ES-I3 (cell line): ENCODE data around the gene TNP1.

Source experiments
- H3K36me3 ChIP-seq: 2 replicates; pipeline ENCODE4 v1.6.1; 2013; ENCODE audit warnings: mild to moderate bottlenecking, low read length, control low read depth, moderate library complexity; ENCODE audit not compliant: insufficient read depth
- H3K4me1 ChIP-seq: 2 replicates; pipeline ENCODE4 v1.6.1; 2013; ENCODE audit warnings: mild to moderate bottlenecking, control low read depth, low read length; ENCODE audit not compliant: insufficient read depth
- H3K9ac ChIP-seq: 2 replicates; pipeline ENCODE4 v1.6.1; 2013; ENCODE audit warnings: low read depth, mild to moderate bottlenecking, low read length, moderate library complexity
- H3K9me3 ChIP-seq: 2 replicates; pipeline ENCODE4 v1.6.1; 2013; ENCODE audit warnings: mild to moderate bottlenecking, low read length, moderate library complexity; ENCODE audit not compliant: control insufficient read depth, insufficient read depth

Gene TNP1, protein sequence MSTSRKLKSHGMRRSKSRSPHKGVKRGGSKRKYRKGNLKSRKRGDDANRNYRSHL

DNA sequence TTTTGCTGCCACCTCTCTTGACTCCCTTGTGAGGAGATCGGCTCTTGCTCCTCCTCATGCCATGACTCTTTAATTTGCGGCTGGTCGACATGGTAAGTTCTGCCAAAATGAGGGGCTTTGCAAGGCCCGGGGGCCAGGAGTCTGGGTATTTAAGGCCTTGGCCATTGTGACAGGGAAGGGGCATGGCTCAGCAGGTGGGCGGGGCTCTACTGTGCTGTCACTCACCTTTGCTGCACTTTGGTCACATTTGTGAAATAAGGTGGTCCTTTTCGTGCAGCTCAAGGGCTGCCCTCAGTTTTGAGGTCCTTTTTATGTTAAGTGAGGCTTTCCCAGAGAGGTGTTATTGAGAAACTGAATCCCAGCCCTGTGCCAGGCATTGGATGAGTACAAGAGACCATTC is at the start of gene TNP1:
TSS of gene TNP1 (minus strand) at position 121 of the 400 bp plus-strand sequence. CDS start at position 91, 30 bp downstream.
- H3K9me3 ChIP-seq, result no peaks in the 10 kb centered on the region
- H3K4me1 ChIP-seq, result no peaks in the 10 kb centered on the region
- no peaks in the 10 kb centered on the region for H3K36me3 ChIP-seq
- H3K9ac ChIP-seq, result no peak within 1 kb of the TSS

DNA sequence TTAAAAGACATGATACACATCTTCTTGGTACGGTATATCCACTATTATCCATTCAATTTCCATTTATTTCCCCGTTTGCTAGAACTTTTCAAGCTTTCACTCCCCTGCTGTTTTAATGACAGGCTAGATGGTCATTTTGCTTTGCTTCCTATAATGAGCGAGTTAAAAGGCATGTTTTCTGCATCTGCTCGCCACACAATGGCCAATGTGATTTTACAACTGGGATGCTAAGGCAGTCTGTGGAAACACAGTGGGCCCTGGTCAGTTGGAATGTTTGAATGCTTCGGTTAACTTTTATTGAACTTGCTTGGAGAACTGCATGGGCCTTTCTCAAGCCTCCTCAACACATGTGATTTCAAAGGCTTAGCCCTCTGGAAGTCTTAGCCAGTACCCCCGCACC is 48.4 kb upstream of the TNP1 start:
- H3K4me1 ChIP-seq, result no peaks in the 10 kb centered on the region
- peaks cover 4% of the 10 kb centered on the region for H3K9me3 ChIP-seq
- no peak overlapping the region for H3K9ac ChIP-seq
- H3K36me3 ChIP-seq, result no peaks in the 10 kb centered on the region

DNA sequence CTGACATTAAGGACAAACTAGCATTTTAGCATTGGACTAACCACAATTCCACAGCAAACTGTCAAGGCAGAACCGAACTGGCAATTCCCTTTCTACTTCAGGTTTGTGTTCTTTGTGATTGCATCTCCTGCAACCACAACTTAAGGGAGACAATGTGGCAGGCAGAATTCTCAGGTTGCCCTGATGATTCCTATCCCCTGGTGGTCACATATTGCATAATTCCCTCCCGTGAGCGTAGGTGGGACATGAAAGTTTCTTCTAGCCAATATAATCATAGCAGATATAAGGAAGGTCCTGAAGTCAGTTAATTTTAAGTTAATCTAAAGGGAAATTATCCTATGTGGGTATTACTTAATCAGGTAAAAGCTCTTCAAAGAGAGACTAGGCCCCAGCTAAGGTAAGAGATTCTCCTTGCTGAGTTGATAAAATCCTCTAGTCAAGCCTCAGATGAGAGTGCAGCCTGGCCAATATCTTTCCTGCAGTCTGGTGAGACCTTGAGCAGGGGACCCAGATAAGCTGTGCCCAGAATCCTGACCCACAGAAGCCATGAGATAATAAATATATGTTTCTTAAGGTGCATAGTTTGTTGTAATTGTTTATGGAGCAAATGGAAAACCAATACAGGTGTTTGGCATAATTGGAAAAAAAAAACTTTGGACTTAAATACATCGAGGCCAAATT is 45.9 kb upstream of the TNP1 start:
- Histone ChIP-seq H3K9me3 (peaks cover 11% of the 10 kb centered on the region), H3K9ac (no peak overlapping the region), H3K36me3 (no peaks in the 10 kb centered on the region), H3K4me1 (no peaks in the 10 kb centered on the region)

DNA sequence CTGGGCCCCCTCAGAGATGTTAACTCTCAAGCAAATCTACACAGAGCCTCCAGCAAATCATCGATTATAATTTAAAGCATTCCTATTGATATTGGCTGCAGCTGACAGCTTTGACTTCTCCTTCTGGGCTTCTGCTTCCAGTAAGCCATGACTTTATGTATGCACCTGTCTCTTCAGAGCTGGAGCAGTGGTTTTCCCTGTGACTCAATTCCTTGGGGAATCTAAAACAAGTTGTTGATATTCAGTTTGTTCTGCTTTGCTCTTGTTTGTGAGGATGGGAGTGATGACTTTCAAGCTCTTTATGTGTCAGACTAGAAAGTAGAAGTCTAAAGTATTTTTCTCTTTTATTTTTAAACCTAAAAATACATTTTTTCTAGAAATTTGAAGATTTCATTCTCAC is 45.1 kb upstream of the TNP1 start:
- H3K9me3 ChIP-seq, result peaks cover 11% of the 10 kb centered on the region
- H3K36me3 ChIP-seq, result no peaks in the 10 kb centered on the region
- H3K9ac ChIP-seq, result no peak overlapping the region
- no peaks in the 10 kb centered on the region for H3K4me1 ChIP-seq

DNA sequence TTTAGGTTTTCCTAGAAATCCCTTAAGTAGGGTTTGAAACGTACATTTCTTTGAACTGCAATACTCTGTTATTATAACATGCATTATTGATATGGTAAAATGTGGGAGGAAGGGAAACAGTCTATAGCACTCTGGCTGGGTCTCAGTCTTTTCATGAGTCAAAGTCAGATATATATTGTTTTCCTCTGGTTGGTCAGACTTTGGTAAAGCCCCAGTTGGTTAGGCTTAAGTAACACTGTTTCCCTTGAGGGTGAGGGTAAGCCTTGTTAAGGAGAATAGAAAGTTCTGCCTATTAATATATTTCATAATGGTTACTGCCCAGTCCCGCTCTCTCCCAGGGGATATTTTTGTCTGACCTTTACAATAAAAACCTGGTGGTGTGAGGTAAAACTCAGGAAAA is 44.7 kb upstream of the TNP1 start:
- Histone ChIP-seq H3K36me3 (no peaks in the 10 kb centered on the region), H3K9ac (no peak overlapping the region), H3K4me1 (no peaks in the 10 kb centered on the region), H3K9me3 (peaks cover 11% of the 10 kb centered on the region)

DNA sequence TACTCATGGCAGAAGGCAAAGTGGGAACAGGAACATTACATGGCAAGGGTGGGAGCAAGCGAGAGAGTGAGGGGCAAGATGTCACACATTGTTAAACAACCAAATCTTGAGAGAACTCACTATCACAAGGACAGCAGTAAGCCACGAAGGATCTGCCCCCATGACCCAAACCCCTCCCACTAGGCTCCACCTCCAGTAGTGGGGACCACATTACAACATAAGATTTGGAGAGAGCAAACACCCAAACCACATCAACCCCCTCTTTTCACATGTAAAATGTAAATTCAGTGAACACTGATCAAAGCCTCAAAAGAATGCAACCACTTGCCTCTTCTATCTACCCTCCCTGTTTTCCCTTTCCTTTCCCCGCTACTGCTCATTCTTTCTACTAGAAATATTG is 43.6 kb upstream of the TNP1 start:
- peaks cover 11% of the 10 kb centered on the region for H3K9me3 ChIP-seq
- H3K4me1 ChIP-seq, result no peaks in the 10 kb centered on the region
- H3K36me3 ChIP-seq, result no peaks in the 10 kb centered on the region
- H3K9ac ChIP-seq, result no peak overlapping the region

DNA sequence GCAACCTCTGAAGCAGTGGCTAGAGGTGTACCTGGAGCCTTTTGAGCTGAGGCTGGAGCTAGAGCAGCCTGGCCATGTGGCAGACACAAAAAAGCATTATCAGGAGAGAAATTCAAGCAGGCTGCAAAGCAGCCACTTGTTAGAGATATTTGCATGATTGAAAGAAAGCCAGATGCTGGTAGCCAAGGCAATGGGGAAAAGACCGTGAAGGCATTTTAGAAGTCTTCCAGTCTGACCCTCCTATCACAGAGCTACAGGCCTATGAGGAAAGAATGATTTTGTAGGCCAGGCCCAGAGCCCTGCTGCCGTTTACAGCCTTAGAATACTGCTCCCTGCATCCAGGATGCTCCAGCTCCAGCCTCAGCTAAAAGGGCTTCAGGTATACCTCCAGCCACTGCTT is 41.4 kb upstream of the TNP1 start:
- Histone ChIP-seq H3K36me3 (no peaks in the 10 kb centered on the region; the same call in 1 of the 2 replicates), H3K9me3 (peaks cover 11% of the 10 kb centered on the region), H3K9ac (no peak overlapping the region), H3K4me1 (no peaks in the 10 kb centered on the region)

DNA sequence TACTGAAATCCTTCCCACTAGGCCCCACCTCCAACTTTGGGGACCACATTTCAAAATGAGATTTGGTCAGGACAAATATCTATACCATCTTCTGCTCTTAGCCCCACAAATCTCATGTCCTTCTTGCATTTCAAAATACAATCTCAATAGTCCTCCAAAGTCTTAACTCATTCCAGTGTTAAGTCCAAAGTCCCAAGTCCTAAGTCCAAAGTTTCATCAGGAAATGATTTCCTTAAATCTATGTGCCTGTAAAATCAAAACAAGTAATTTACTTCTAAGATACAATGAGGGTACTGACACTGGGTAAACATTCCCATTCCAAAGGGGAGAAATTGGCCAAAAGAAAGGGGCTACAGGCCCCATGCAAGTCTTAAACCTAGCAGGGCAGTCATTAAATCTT is 40.5 kb upstream of the TNP1 start:
- Histone ChIP-seq H3K9me3 (peaks cover 11% of the 10 kb centered on the region), H3K36me3 (no peaks in the 10 kb centered on the region; the same call in 1 of the 2 replicates), H3K9ac (no peak overlapping the region), H3K4me1 (no peaks in the 10 kb centered on the region)

DNA sequence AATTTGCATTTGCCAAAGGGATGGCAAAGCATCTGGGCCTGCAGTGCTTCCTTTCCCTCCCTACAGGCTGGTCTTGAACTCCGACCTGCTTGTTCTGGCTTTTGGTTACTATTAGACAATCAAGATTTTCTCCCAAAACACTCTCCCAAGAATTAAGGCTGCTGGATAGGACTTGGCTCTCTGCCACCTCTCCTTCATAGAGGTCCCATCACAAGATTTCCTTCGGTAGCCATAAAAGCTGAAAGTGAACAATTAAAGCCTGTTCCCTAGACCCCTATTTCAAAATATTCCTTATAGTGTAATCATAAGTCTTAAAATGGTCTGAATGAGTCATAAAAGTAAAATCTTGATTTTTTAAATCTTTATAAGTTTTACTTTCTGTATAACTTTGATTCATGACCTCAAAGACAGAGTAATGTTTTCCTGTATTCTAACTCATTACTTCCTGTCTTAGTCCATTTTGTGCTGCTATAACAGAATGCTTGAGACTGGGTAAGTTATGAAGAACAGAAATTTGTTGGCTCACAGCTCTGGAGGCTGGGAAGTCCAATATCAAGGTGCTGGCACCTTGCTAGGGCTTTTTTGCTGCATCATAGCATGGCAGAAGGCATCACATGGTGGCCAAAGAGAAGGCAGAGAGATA is 37.8 kb upstream of the TNP1 start:
- H3K9ac ChIP-seq, result no peak overlapping the region
- no peaks in the 10 kb centered on the region; the same call in 1 of the 2 replicates for H3K36me3 ChIP-seq
- H3K9me3 ChIP-seq, result peaks cover 5% of the 10 kb centered on the region; the same call in 1 of the 2 replicates
- no peaks in the 10 kb centered on the region for H3K4me1 ChIP-seq

DNA sequence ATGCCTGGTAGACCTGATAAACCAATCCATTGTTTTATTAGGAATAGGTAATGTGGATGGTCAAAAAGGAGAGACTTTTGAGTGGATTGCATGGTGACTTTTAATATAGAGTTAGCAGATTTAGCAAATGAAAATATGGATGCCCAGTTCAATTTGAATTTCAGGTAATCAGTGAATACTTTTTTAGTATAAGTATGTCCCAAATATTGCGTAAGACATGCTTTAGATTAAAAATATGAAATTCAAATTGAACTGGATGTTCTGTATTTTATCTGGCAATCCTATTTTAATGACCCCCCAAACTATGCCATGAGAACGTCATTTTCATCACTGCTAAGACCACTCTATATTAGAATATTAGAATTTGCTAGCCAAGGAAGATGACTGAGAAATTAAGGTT is 30.3 kb upstream of the TNP1 start:
- Histone ChIP-seq H3K9ac (no peak overlapping the region), H3K36me3 (no peaks in the 10 kb centered on the region)

DNA sequence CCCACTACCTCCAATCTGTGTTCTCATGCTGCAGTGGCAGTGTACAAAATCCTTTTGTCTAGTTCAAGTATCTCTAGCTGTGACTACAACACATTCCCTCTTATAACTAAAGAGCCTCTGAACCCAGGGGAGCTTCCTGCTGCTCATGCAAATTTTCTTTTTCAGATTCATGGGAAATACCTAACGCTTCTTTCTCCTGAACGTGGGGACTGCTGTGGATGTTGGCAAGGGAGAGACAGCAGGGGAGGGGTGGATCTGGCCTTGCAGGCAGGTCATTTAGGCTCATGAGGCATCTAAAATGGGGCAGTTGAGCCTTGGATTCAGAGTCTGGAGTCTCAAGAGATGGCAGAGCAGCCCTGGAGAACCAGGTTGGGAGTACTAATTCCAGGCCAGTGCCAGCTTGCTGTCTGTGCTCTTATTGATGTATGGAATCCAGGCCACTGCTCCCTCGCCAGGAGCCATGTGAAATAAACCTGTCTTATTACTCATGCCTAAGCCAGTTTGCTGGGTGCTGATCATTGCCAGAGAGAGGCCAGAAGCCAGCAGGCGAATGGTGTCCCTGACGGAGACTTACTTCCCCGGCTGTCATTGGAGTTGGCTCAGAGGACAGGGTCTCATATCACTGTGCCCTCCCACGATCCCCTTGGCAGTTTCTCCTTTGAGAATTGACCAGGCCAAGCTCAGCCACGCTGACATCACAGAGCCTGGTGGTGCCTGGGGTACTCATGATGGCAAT is 29.2 kb upstream of the TNP1 start:
- no peak overlapping the region for H3K9ac ChIP-seq
- no peaks in the 10 kb centered on the region for H3K36me3 ChIP-seq
- no peaks in the 10 kb centered on the region for H3K9me3 ChIP-seq

More for the DNA sequence above, 30.3 kb upstream of the TNP1 start:
- Histone ChIP-seq H3K9me3 (no peaks in the 10 kb centered on the region), H3K4me1 (peaks cover 9% of the 10 kb centered on the region; the same call in 1 of the 2 replicates)

DNA sequence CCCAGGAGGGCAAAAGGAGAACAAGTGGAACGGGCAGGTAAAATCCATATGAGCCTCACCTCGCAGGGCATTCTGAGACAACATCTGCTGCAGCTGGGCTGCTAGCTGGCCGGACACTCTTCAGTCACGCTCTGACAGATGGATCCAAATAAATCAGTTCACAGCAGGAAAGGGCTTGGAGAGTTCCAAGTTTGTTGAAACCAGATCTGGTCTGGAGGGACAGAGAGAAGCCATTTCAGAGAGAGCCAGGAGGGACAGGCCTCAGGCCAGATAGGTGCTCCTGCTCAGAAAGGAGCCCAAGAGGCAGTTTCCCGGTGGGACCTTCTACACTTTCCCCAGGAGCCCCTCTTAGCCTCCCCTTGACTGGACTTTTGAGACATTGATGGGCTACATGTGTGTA is 28.2 kb upstream of the TNP1 start:
- Histone ChIP-seq H3K36me3 (no peaks in the 10 kb centered on the region), H3K4me1 (peaks cover 9% of the 10 kb centered on the region; the same call in 1 of the 2 replicates), H3K9me3 (no peaks in the 10 kb centered on the region), H3K9ac (no peak overlapping the region)

More for the DNA sequence above, 29.2 kb upstream of the TNP1 start:
- H3K4me1 ChIP-seq, result peaks cover 9% of the 10 kb centered on the region; the same call in 1 of the 2 replicates

DNA sequence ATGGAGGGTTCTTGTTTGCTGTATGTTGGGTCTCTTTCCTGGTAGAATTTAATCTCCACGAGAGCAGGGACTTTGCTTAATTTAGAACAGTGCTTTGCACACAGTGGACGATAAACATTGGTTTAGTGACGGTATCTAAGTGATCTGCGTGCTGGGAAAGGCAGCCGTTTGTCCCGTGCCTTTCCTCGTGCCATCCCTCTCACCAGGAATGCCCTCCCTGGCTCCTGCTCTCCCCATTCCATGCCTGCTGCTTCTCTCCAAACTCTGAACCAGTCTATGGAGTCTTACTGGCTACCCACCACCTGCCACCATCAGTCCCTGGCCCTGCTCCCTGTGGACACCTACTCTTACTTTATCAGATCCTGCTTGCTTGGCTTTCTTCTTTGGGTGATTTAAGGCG is 27.3 kb upstream of the TNP1 start:
- H3K9me3 ChIP-seq, result no peaks in the 10 kb centered on the region
- no peak overlapping the region for H3K9ac ChIP-seq
- H3K36me3 ChIP-seq, result no peaks in the 10 kb centered on the region
- peaks cover 9% of the 10 kb centered on the region; the same call in 1 of the 2 replicates for H3K4me1 ChIP-seq

DNA sequence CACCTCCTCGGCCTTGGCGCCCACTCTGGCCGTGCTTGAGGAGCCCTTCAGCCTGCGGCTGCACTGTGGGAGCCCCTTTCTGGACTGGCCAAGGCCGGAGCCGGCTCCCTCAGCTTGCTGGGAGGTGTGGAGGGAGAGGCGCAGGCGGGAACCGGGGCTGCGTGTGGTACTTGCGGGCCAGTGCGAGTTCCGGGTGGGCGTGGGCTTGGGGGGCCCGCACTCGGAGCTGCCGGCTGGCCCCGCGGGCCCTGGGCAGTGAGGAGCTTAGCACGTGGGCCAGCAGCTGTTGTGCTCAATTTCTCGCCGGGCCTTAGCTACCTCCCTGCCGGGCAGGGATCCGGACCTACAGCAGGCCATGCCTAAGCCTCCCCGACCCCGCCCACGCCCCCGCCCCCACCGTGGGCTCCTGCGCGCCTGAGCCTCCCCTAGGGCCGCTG is 25.3 kb upstream of the TNP1 start:
- H3K4me1 ChIP-seq, result peaks cover 9% of the 10 kb centered on the region; the same call in 1 of the 2 replicates
- no peaks in the 10 kb centered on the region for H3K9me3 ChIP-seq
- H3K9ac ChIP-seq, result no peak overlapping the region
- no peaks in the 10 kb centered on the region for H3K36me3 ChIP-seq
